Ascending aorta (tissue), 2 donors: ENCODE data around the gene RFTN1. TPM values are rescaled to one million over a fixed set of nuclear protein-coding genes. Genes with fewer than 3 reads are reported as not detected.
A peak's percentile ranks its signal among the peaks of the same experiment; 100 is the strongest.

Experiments
- DNase-seq, 2 donors: peaks; one replicate each; pipeline ENCODE4 v3.0.0-alpha.2; 2019; ENCODE audit warnings: low spot score in 2 of 2
- H3K27ac ChIP-seq, 2 donors: fragments of 200-600 bp; sonication (generic); one replicate each; pipeline ENCODE4 v1.5.1; 2016 to 2017; ENCODE audit warnings: mild to moderate bottlenecking in 1 of 2
- H3K27me3 ChIP-seq: fragments of 200-600 bp; sonication (generic); one replicate; pipeline ENCODE4 v1.5.1; 2017
- H3K36me3 ChIP-seq, 2 donors: fragments of 200-600 bp; sonication (generic); one replicate each; pipeline ENCODE4 v1.5.1; 2016
- H3K4me1 ChIP-seq, 2 donors: fragments of 200-600 bp; sonication (generic); one replicate each; pipeline ENCODE4 v1.5.1; 2016 to 2017; ENCODE audit warnings: mild to moderate bottlenecking in 1 of 2
- H3K4me3 ChIP-seq, 2 donors: fragments of 200-600 bp; sonication (generic); one replicate each; pipeline ENCODE4 v1.5.1; 2016 to 2017; ENCODE audit warnings: mild to moderate bottlenecking in 1 of 2
- H3K9me3 ChIP-seq, 2 donors: fragments of 200-600 bp; sonication (generic); one replicate each; pipeline ENCODE4 v1.5.1; 2016
- CTCF ChIP-seq, 3 experiments: fragments of 200-600 bp in 2 of 3; fragments of 450-650 bp in 1 of 3; sonication (generic) in 2 of 3; IDR thresholded peaks; one replicate each; pipeline ENCODE4 v1.5.1; 2016 to 2019; ENCODE audit warnings: antibody characterized with exemption in 3 of 3, mild to moderate bottlenecking in 1 of 3, moderate library complexity in 1 of 3
- intact Hi-C: fragments of 100-400 bp; cut with DNase I; formaldehyde crosslinking; loops from one replicate; pipeline ENCODE4 v1.15.1; 2023
- total RNA-seq: library from RNA; depleted of rRNA; stranded (reverse); fragments of >200 nt; gene quantifications from one replicate; pipeline ENCODE4 v1.1.0, GENCODE V29; 2016

The RFTN1 gene
- 72.6 TPM for total RNA-seq

GRCh38 chr3:16513141-16514020, at the start of gene RFTN1:
Gene RFTN1 (minus strand): TSS chr3:16513699. CDS start chr3:16493869, 19,830 bp downstream.
- peak within 1 kb of the TSS; percentile 81 to 95 for H3K4me3 ChIP-seq
- TF ChIP-seq CTCF (IDR thresholded peaks at IDR 0.05): peak in 1 of 3 experiments; percentile 9
- H3K36me3 ChIP-seq: no peaks in the 10 kb centered on the region
- no peaks in the 10 kb centered on the region for H3K9me3 ChIP-seq
- no peaks in the 10 kb centered on the region for H3K27me3 ChIP-seq
- H3K4me1 ChIP-seq: peaks cover 0 to 30% of the 10 kb centered on the region in 2 donors
- intact Hi-C loops: loop anchor here (2.0 to 5.0 kb wide), 4 partner anchors 37 to 141 kb away; no protein-coding TSS in a partner anchor
- DNase-seq: peak in 1 of 2 donors; percentile 75
- H3K27ac ChIP-seq: peak within 1 kb of the TSS; percentile 85 to 87

GRCh38 chr3:16559653-16560365, 46.3 kb upstream of the RFTN1 start:
- intact Hi-C loops: no loop called here
- H3K27ac ChIP-seq: no peak overlapping the region
- no peak for TF ChIP-seq CTCF (IDR thresholded peaks at IDR 0.05)
- H3K4me3 ChIP-seq: no peak overlapping the region
- no peaks in the 10 kb centered on the region for H3K27me3 ChIP-seq
- no peaks in the 10 kb centered on the region for H3K36me3 ChIP-seq
- peaks cover 0 to 3% of the 10 kb centered on the region in 2 donors for H3K9me3 ChIP-seq
- no peaks in the 10 kb centered on the region for H3K4me1 ChIP-seq
- DNase-seq: no peak

GRCh38 chr3:16554126-16554525, 40.6 kb upstream of the RFTN1 start:
- Histone ChIP-seq H3K27ac (no peak overlapping the region), H3K36me3 (no peaks in the 10 kb centered on the region), H3K4me3 (no peak overlapping the region), H3K9me3 (no peaks in the 10 kb centered on the region), H3K4me1 (no peaks in the 10 kb centered on the region), H3K27me3 (no peaks in the 10 kb centered on the region)
- TF ChIP-seq CTCF (IDR thresholded peaks at IDR 0.05): no peak
- intact Hi-C loops: no loop called here
- DNase-seq: no peak

- H3K36me3 ChIP-seq: no peaks in the 10 kb centered on the region
- H3K27ac ChIP-seq: no peak overlapping the region
- H3K4me3 ChIP-seq: no peak overlapping the region
- no peak for DNase-seq
- H3K27me3 ChIP-seq: no peaks in the 10 kb centered on the region
- no peak for TF ChIP-seq CTCF (IDR thresholded peaks at IDR 0.05)
- intact Hi-C loops: no loop called here
- H3K9me3 ChIP-seq: no peaks in the 10 kb centered on the region
- no peaks in the 10 kb centered on the region for H3K4me1 ChIP-seq
Observed at GRCh38 chr3:16552757-16553156, 39.3 kb upstream of the RFTN1 start.

- H3K4me3 ChIP-seq: no peak overlapping the region
- H3K27me3 ChIP-seq: no peaks in the 10 kb centered on the region
- intact Hi-C loops: loop anchor here (1.0 to 2.0 kb wide), 2 partner anchors 37 to 286 kb away; partner anchors contain the start of gene OXNAD1
- no peak for DNase-seq
- no peaks in the 10 kb centered on the region for H3K36me3 ChIP-seq
- no peak for TF ChIP-seq CTCF (IDR thresholded peaks at IDR 0.05)
- no peaks in the 10 kb centered on the region for H3K4me1 ChIP-seq
- no peak overlapping the region for H3K27ac ChIP-seq
- no peaks in the 10 kb centered on the region for H3K9me3 ChIP-seq
Observed at GRCh38 chr3:16551342-16551976, 38.0 kb upstream of the RFTN1 start.
